ENCODE data around the gene AWAT2. TPM values are rescaled to one million over a fixed set of nuclear protein-coding genes. Genes with fewer than 3 reads are reported as not detected.
"Not testable (repeated sequence)": the region's sequence is repeated elsewhere in the genome, so short reads cannot be mapped to it uniquely, and the experiment has no call there.

The AWAT2 gene
- total RNA-seq, 1 donor from 2014 or later: not detected

GRCh38 chrX:70001708-70002341, 47.9 kb downstream of the AWAT2 start:
- no peaks in the 10 kb centered on the region for H3K36me3 Mint-ChIP-seq (ENCODE audit: unreplicated experiment)
- no peak for TF ChIP-seq CTCF (IDR thresholded peaks at IDR 0.05; ENCODE audit: partially characterized antibody, unreplicated experiment)
- H3K9me3 Mint-ChIP-seq (ENCODE audit: unreplicated experiment): peaks cover 1% of the 10 kb centered on the region
- H3K4me1 Mint-ChIP-seq (ENCODE audit: low read depth, unreplicated experiment): no peaks in the 10 kb centered on the region
- H3K4me3 Mint-ChIP-seq (ENCODE audit: unreplicated experiment): no peak overlapping the region
- H3K27me3 Mint-ChIP-seq (ENCODE audit: unreplicated experiment): no peaks in the 10 kb centered on the region
- DNase-seq: no peak
- H3K27ac Mint-ChIP-seq (ENCODE audit: unreplicated experiment): no peak overlapping the region

- Mint-ChIP-seq H3K27me3 (ENCODE audit: unreplicated experiment) (no peaks in the 10 kb centered on the region), H3K4me3 (ENCODE audit: unreplicated experiment) (no peak overlapping the region), H3K36me3 (ENCODE audit: unreplicated experiment) (no peaks in the 10 kb centered on the region), H3K4me1 (ENCODE audit: low read depth, unreplicated experiment) (no peaks in the 10 kb centered on the region), H3K9me3 (ENCODE audit: unreplicated experiment) (peaks cover 1% of the 10 kb centered on the region), H3K27ac (ENCODE audit: unreplicated experiment) (no peak overlapping the region)
- no peak for DNase-seq
- TF ChIP-seq CTCF (IDR thresholded peaks at IDR 0.05; ENCODE audit: partially characterized antibody, unreplicated experiment): no peak
Observed at GRCh38 chrX:70001269-70001668, 48.5 kb downstream of the AWAT2 start.

GRCh38 chrX:69998299-69998698, 51.4 kb downstream of the AWAT2 start:
- DNase-seq; H3K27ac Mint-ChIP-seq (ENCODE audit: unreplicated experiment); H3K27me3 Mint-ChIP-seq (ENCODE audit: unreplicated experiment); H3K9me3 Mint-ChIP-seq (ENCODE audit: unreplicated experiment); H3K4me1 Mint-ChIP-seq (ENCODE audit: low read depth, unreplicated experiment); H3K4me3 Mint-ChIP-seq (ENCODE audit: unreplicated experiment); H3K36me3 Mint-ChIP-seq (ENCODE audit: unreplicated experiment): not testable (repeated sequence)

- Mint-ChIP-seq H3K9me3 (ENCODE audit: unreplicated experiment) (no peaks in the 10 kb centered on the region), H3K4me3 (ENCODE audit: unreplicated experiment) (no peak overlapping the region), H3K27me3 (ENCODE audit: unreplicated experiment) (no peaks in the 10 kb centered on the region), H3K4me1 (ENCODE audit: low read depth, unreplicated experiment) (no peaks in the 10 kb centered on the region), H3K36me3 (ENCODE audit: unreplicated experiment) (no peaks in the 10 kb centered on the region), H3K27ac (ENCODE audit: unreplicated experiment) (no peak overlapping the region)
- no peak for TF ChIP-seq CTCF (IDR thresholded peaks at IDR 0.05; ENCODE audit: partially characterized antibody, unreplicated experiment)
- no peak for DNase-seq
Observed at GRCh38 chrX:69996113-69996468, 53.6 kb downstream of the AWAT2 start.

- TF ChIP-seq CTCF (IDR thresholded peaks at IDR 0.05; ENCODE audit: partially characterized antibody, unreplicated experiment): no peak
- no peak for DNase-seq
- Mint-ChIP-seq H3K27ac (ENCODE audit: unreplicated experiment) (no peak overlapping the region), H3K9me3 (ENCODE audit: unreplicated experiment) (no peaks in the 10 kb centered on the region), H3K27me3 (ENCODE audit: unreplicated experiment) (no peaks in the 10 kb centered on the region), H3K4me1 (ENCODE audit: low read depth, unreplicated experiment) (no peaks in the 10 kb centered on the region), H3K36me3 (ENCODE audit: unreplicated experiment) (no peaks in the 10 kb centered on the region), H3K4me3 (ENCODE audit: unreplicated experiment) (no peak overlapping the region)
Observed at GRCh38 chrX:69995362-69996112, 54.2 kb downstream of the AWAT2 start.

All from glutamatergic neuron (in vitro differentiated cells).